Epithelial cell of prostate (primary cell): ENCODE data around the gene ARHGAP45.
"Not testable (repeated sequence)": the region's sequence is repeated elsewhere in the genome, so short reads cannot be mapped to it uniquely, and the experiment has no call there.

Experiments
- DNase-seq: peaks from one replicate; pipeline ENCODE4 v3.0.0-alpha.2; 2011; ENCODE audit warnings: low read depth, low spot score
- H3K27ac ChIP-seq: fragments of 450-650 bp; 2 replicates; pipeline ENCODE4 v1.5.1; 2017; ENCODE audit warnings: mild to moderate bottlenecking

ARHGAP45 gene

DNA sequence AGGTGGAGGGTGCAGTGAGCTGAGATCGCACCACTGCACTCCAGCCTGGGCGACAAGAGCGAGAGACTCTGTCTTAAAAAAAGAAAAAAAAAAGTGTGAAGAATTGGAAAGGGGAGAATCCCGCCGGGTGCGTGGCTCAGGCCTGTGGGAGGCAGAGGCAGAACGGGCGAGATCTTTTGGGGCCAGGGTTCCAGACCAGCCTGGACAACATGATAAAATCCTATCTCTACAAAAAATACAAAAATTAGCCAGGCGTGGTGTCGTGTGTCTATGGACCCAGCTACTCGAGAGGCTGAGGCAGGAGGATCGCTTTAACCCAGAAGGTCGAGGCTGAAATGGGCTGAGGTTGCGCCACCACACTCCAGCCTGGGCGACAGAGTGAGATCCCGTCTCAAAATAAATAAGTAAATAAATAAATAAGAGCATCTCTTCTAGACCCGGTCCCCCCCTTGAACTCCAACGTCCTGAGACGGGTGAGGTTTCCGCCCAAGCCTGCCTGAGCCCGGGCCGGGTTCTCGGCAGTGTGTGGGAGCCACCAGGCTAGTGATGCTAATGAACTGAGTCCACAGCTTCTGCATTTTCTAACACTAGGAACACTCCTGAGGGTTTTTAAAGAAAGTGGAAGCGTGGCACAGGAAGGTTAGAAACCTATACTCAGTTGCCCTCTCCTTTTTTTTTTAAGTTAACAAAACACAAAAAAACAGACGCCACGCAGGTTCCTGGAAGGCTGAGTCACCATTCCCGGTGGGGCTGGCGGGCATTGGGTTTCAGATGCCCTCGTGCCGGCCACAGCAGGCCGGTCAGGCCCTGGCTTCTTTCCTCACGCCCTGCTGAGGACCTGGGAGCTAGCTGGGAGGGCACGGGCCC lies 58.9 kb downstream of the ARHGAP45 start:
- H3K27ac ChIP-seq, result no peak overlapping the region
- DNase-seq, result no peak

DNA sequence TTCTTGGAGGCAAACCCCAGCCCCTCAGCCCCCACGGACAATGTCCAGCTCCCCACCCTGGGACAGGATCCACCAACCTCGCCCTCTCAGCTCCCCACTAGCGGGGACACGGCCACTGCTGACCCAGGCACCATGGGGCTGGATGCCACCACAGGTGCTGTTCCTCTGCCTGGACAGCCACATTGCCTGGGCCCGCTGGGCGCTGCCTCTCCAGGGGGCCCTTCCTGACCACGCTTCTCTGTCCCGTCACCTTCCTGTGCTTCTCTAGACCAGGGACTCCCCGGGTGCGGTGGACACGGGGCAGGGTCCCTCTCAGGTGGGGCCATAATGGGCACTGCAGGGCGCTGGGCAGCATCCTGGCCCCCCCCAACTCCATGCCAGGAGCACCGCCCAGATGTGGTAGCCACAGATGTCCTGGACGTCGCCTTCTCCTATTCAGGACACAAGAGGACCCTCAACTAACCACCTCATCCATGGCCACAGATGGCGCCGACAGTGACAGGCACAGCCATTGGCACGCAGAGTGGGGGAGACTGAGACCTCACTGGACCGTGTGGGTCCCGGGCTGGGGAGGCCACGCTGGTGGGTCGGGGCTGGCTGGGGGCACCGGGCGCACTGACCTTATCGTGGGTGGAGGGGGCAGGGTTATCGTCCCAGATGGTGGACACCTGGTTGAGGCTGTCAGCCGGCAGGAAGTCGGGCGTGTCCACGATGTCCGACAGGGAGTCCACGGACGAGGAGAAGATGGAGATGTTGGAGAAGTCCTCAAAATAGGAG lies 60.2 kb downstream of the ARHGAP45 start:
- no peak for DNase-seq
- no peak overlapping the region for H3K27ac ChIP-seq

DNA sequence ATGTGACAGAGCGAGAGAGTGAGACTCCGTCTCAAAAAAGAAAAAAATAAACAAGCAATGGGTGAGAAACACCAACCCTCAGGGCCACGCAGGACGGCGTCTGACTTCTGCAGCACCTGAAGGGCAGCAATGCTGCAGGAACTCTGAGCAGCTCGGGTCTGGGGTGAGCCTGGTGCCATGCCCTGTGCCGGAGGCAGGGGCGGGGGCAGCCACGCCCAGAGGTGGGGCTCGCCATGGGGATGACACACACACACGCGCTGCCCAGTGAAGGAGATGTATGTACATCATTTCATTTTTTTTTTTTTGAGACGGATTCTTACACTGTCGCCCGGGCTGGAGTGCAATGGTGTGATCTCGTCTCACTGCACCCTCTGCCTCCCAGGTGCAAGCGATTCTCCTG lies 61.1 kb downstream of the ARHGAP45 start:
- no peak for DNase-seq
- H3K27ac ChIP-seq, result no peak overlapping the region

DNA sequence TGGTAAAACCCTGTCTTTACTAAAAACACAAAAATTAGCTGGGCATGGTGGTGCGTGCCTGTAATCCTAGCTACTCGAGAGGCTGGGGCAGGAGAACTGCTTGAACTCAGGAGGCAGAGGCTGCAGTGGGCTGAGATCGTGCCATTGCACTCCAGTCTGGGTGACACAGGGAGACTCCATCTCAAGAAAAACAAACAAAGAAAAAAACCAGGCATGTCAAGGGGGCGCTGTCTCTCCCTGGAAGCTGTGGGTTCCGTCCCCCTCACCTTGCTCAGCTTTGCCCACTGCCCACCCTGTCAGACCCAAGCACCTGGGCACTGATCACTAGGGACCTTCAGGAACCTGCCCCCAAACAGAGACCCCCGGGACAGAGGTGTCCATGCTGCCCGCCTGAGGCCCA lies 62.1 kb downstream of the ARHGAP45 start:
- H3K27ac ChIP-seq, DNase-seq: not testable (repeated sequence)

DNA sequence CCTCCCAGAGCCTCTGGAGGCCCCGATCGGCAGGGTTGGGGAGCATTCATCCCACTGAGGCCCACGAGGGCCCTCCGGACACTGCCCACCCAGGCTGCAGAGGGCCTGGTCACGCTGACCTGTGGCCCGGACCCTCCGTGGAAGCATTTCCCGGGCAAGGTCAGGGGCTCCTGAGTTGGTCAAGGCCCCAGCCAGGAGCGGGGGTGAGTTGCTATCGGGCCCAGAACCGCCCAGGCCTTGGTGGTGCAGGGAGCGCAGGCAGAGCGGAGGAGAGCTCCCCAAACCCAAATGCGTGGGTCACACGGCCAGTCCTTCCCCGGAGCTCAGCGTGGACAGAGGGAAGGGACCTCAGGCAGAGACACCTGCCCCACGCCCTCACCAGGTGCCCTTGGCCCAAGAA lies 62.6 kb downstream of the ARHGAP45 start:
- H3K27ac ChIP-seq, result no peak overlapping the region
- no peak for DNase-seq

DNA sequence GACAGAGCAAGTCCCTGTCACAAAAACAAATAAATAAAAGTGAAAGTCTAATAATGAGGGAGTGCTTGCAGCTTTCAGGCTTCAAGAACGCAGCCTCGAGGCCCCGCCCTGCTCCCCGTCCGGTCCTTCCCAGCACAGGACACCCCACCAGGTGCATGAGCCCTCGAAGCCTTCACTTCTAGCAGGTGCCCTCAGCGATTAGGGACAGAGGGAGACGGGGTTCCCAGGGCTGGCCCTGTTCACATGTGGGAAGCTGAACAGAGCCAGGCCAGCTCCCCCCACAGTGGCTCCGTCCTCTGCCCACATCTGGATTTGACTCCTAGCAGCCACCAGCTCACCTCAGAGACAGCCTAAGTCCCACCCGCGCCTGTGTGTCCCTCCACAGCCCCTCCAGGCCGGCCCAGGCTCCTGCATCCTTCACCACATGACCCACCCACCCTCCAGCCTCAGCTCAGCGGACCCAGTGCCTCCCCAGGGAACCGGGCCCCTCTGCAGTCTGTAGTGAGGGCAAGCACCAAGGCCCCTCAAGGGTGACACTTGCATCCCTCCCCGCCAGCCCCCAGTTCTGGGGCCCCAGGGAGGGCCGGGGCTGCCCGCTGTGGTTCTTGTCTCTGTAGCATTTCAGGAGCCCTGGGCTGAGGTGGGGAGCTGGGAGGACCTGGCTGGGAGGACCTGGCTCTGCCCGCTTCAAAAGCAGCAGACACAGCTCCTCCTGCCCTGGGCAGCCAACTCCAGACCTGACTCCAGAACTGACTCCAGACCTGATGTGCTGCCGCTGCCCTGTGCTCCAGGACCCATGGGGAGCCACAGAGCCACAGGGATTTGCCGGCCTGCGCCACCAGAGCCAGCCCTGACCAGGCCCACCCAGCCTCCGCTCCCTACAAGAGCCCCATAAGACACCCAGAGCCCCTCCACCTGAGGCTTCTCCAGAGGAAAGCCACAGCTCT lies 64.1 kb downstream of the ARHGAP45 start:
- no peak for DNase-seq

DNA sequence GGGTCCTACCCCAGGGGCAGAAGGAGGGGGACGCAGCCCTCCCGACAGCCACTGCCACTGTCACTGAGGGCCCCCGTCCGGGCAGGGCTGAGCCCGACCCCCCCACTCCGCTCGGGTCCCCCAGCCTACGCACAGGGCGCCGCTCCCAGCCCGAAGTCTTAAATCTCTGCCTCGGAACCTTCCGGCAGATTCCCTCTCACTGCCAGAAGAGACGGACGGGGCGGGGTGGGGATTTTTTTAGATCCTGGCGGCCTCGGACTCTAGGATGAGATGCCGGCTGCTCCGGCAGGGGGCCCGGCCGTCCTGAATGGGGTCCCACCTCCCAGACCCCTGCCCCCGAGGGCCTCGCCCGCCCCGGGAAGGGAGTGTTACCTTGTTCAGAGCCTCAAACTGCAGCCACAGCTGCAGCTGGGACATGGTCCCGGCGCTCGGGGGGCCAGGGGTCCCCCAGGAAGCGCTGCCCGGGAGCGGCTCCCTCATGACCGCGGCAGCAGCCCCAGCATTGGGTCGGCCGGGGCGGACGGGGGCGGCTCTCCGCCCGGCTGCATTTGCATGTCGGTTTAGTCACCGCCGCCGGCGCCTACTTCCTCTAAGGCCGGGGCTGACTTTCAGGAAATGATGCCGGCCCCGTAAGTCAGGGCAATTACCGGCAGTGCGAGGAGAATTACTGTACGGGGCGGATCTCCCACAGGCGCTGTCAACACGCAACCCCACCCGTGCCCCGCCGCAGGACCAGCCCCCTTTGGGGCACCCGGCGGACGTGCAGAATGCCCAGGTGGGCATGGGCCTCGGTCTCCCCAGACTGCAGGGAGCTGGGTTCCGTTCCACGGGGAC lies 65.0 kb downstream of the ARHGAP45 start:
- peak; percentile 58 for DNase-seq
- peak overlapping the region; percentile 88 for H3K27ac ChIP-seq

More for the DNA sequence above, 64.1 kb downstream of the ARHGAP45 start:
- H3K27ac ChIP-seq, result peak overlapping the region; percentile 88

DNA sequence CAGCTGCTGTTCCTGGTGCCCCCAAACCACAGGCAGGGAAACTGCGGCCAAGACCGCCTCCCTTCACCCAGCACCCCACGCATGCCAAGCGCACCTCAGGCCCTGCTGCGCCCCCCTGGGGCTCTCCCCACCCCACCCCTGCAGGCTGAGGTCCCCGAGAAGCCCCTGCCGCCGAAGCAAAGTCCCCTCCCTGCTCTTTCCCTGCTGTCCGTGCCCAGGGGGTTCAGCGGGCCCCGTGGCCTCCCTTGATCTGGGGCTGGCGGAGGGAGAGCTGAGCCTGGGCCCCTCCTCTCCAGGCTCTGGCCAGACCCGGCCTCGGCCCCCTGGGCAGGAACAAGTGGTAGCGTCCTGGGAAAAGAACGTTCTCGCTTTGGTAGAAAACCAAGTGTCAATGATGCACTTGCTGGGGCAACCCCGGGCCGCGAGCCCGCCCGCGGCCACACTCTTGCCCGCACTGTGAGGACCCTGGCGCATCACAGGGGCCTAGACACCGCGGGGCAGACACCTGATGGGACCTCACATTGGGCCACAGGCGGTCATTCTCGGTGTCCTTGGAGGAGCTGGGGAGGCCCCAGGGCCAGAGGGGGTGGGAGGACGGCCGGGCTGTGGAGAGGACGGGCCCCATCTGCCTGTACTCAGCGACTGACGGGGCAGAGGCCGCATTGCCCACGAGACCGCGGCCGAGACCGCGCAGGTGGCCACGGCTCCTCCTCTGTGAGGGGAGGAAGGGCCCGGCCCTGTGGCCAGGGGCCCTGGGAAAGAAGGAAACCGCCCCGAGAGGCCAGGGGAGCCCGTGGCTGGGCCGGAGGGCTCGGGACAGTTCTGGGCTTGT lies 65.8 kb downstream of the ARHGAP45 start:
- DNase-seq, result no peak
- peak overlapping the region; percentile 88 for H3K27ac ChIP-seq

DNA sequence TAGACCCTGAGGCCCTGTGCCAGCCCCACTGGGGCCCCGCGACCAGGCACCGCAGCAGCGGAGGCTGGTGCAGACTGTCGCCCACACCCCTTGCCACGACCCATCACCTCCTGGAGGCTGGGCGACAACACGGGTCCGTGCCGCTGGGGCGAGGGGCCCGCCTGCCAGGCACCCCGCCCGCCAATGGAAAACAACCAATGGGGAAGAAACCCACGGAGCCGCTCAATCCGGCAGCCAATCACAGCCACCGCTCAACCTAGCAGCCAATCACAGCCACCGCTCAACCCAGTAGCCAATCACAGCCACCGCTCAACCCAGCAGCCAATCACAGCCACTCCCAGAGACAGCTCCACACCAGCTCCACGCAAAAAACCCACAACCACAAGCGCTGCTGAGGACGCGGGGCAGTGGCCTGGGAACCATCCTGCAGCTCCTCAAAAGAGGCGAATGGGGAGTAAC lies 66.5 kb downstream of the ARHGAP45 start:
- peak overlapping the region; percentile 88 for H3K27ac ChIP-seq

DNA sequence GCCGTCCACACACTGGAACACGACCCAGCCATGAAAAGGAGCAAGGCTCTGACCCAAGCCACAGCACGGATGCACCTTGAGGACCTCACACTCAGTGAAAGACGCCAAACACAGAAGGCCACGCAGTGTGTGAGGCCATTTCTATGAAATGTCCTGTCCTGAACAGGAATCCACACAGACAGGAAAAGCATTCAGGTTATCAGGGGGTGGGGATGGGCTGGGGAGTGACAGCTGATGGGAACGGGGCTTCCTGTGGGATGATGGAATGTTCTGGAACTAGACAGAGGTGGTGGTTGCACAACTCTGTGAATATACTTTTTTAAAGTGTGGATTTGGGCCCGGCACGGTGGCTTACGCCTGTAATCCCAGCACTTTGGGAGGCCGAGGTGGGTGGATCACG lies 67.5 kb downstream of the ARHGAP45 start:
- no peak for DNase-seq
- no peak overlapping the region for H3K27ac ChIP-seq

More for the DNA sequence above, 66.5 kb downstream of the ARHGAP45 start:
- no peak for DNase-seq

DNA sequence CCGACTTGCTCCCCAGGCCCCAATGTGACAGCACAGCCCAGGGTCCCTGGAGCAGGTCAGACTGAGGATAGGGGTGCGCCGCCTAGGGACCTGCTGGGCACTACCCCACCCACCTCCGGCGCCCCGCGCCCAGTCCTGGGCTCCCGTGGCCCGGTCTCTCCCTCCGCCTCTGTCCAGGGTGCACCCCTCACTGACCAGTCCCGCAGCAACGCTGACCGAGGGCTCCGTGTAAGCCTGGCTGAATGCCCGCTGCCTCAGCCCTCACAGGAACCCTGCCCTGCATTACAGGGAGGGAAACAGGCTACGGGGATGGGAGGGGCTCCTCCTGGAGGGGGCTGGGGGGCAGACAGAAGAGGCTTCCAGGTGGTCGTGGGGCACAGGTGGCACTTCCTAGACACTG lies 68.5 kb downstream of the ARHGAP45 start:
- no peak for DNase-seq
- no peak overlapping the region for H3K27ac ChIP-seq

DNA sequence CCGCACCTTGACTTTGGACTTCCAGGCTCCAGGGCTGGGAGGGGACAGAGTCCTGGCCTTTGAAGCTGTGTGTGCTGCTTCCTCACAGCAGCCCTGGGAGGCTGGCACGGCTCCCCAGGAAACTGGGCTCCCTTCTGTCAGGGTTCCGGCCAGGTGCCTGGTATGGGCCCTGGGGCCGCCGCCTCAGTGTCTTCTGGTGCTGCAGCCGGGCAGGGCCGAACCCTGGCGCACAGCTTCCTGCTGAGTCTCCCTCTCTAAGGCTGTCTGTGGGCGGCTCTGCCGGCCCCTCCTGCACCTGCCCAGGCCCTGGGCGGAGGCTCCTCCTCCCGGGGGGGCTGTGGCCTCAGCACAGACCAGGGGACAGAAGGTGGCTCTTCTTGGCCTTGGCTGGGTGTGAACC lies 69.2 kb downstream of the ARHGAP45 start:
- no peak for DNase-seq
- no peak overlapping the region for H3K27ac ChIP-seq
